ENCODE results near the gene KCP.

- TF ChIP-seq POLR2A (IDR thresholded peaks at IDR 0.05) = no peak
- no peak for TF ChIP-seq CTCF (IDR thresholded peaks at IDR 0.05)
Measured at GRCh38 chr7:128831178-128831993, 79.1 kb downstream of the KCP start.
